Posterior cingulate gyrus (tissue), 11 donors: ENCODE measurements around the gene OR2B6.
"Not testable (repeated sequence)": the region's sequence is repeated elsewhere in the genome, so short reads cannot be mapped to it uniquely, and the experiment has no call there.

Source experiments
- DNase-seq, 10 donors: peaks; one replicate each; pipeline versions ENCODE4 v3.0.0 to v3.0.0-alpha.2; 2020 to 2021; ENCODE audit warnings: mixed read lengths in 3 of 10
- intact Hi-C: fragments of 100-400 bp; cut with DNase I; formaldehyde crosslinking; loops from one replicate; pipeline ENCODE4 v1.15.1; 2023

Gene OR2B6

DNA sequence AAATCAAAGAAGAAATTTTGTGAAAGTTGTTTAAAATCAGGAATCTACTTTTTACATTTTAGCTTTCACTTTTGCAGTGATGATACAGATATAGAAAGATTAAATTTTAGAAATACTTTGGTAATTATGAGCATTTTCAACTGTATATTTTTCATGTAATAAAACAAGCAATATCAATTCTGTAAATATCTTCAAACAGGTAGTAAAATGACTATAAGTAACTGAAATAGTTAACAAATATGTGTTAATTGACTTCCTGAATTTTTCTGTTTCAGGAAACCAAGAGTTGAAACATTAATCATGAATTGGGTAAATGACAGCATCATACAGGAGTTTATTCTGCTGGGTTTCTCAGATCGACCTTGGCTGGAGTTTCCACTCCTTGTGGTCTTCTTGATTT lies at the start of gene OR2B6:
TSS of gene OR2B6 (plus strand) at position 301 of the 400 bp plus-strand sequence. CDS start at position 301, 0 bp downstream.
- no peak for DNase-seq
- intact Hi-C loops: no loop called here

GRCh38 chr6:27908017-27908416 lies 49.0 kb upstream of the OR2B6 start:
- intact Hi-C loops: no loop called here
- no peak for DNase-seq

- no peak for DNase-seq
- intact Hi-C loops: no loop called here
These were observed 45.0 kb upstream of the OR2B6 start, which contains the start of gene OR2B2 for GRCh38 chr6:27911956-27912446. Gene OR2B2 (minus strand): TSS chr6:27912396. CDS start chr6:27912319, 77 bp downstream.

DNA sequence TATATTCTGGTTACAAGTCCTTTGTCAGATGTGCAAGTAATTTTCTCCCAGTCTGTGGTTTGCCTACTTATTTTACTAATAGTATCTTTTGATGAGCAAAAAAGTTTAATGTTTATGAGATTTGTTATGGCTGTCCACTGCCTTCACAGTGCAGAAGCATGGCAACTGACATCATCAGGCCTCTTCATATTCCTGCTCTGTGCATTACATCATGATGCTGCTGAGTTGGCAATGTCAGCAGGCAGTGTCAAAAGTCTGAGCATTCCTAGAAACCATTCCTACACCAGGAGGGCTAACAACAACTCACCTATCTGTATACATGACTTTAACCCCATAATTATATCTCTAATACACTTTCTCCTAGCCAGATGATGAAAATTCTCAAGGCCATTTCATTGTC lies 34.1 kb upstream of the OR2B6 start:
- intact Hi-C loops: no loop called here

DNA sequence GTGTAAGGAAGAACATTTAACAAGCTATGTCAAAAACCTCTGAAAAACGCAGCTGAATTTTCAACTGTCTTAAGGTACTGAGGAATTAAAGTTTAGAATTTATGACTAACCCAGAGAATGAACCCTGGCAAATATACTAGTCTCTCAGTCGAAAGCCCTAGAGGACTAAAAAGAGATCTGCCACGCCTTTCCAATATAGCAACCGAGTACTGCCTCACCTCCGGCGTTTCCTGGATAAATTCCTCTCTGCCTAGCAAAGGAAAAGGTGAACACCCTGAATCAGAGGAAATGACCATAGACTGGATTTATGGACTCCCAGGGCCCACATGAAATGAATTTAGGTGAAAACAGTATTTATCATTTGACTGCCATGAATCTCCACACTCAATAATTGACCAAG lies 32.9 kb upstream of the OR2B6 start:
- DNase-seq: no peak

More for the DNA sequence above, 34.1 kb upstream of the OR2B6 start:
- DNase-seq: no peak

GRCh38 chr6:27928041-27928440 lies 29.0 kb upstream of the OR2B6 start:
- DNase-seq, intact Hi-C loops: not testable (repeated sequence)

More for the DNA sequence above, 32.9 kb upstream of the OR2B6 start:
- intact Hi-C loops: no loop called here

DNA sequence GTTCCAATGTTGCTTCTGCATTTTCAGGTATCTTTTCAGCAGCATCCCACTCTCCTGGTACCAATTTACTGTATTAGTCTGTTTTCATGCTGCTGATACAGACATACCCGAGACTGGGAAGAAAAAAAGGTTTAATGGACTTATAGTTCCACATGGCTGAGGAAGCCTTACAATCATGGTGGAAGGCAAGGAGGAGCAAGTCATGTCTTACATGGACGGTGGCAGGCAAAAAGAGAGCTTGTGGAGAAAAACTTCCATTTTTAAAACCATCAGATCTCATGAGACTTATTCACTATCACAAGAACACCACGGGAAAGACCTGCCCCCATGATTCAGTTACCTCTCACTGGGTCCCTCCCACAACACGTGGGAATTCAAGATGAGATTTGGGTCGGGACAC lies 27.1 kb upstream of the OR2B6 start:
- intact Hi-C loops, DNase-seq: not testable (repeated sequence)

GRCh38 chr6:27931209-27931608 lies 25.8 kb upstream of the OR2B6 start:
- DNase-seq: no peak
- intact Hi-C loops: no loop called here

DNA sequence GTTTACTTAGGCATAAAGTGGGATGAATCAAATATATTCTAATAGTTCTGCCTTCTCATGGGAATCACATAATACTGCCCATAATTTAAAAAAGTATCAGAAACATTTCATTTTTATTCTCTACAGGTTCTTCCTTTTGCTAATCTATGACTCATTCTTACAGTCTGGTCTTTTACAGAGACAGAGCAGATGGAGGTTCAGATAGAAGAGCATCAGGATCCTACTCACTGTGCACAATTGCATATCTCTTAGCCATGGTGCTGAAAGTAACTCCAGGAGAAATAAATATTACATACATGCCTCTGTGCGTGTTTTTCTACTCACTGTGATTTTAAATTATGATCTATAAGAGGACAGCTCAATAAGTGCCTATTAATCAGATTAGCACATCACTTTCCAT lies 16.3 kb upstream of the OR2B6 start:
- no peak for DNase-seq
- intact Hi-C loops: no loop called here

GRCh38 chr6:27943072-27943471 lies 14.0 kb upstream of the OR2B6 start:
- intact Hi-C loops, DNase-seq: not testable (repeated sequence)

- no peak for DNase-seq
- intact Hi-C loops: no loop called here
These were observed 8.8 kb upstream of the OR2B6 start for GRCh38 chr6:27948237-27948636.

DNA sequence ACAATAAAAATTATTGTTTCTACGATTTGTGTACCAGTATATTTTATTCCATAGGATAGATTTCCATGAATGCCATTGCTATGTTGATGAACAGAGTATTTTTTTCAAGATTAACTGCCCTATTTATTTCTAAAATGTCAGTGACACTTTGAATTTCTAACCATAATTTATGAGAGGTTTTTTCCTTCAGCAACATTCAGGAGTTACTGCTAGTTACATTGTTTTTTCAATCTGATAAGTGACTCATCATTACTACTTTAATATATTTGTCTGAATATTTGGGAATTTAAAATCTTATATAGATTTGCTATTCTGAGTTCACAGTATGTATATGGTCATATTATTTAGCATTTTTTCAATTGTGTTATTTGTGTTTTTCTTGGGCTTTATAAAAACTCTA lies 6.0 kb upstream of the OR2B6 start:
- intact Hi-C loops: no loop called here

GRCh38 chr6:27957516-27957915 lies 475 bp downstream of the OR2B6 start:
- no peak for DNase-seq
- intact Hi-C loops: no loop called here

More for the DNA sequence above, 6.0 kb upstream of the OR2B6 start:
- no peak for DNase-seq

DNA sequence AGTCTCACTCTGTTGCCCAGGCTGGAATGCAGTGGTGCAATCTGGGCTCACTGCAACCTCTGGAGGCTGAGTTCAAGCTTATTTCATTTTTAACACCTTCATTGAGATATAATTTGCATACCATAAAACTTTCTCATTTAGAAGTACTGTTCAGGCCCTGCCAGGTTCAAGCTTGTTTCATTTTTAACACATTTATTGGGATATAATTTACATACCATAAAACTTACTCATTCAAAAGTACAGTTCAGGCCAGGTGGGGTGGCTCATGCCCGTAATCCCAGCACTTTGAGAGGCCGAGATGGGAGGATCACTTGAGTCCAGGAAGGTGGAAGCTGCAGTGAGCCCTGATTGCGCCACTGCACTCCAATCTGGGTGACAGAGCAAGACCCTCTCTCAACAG lies 5.5 kb downstream of the OR2B6 start:
- intact Hi-C loops: no loop called here
- DNase-seq: no peak

GRCh38 chr6:27966044-27966443 lies 9.0 kb downstream of the OR2B6 start:
- intact Hi-C loops: no loop called here
- no peak for DNase-seq

GRCh38 chr6:27966816-27967426 lies 9.9 kb downstream of the OR2B6 start:
- DNase-seq: peak in 2 of 10 donors; percentile 77 to 83
- intact Hi-C loops: no loop called here

GRCh38 chr6:27970444-27970843 lies 13.4 kb downstream of the OR2B6 start:
- intact Hi-C loops: no loop called here
- DNase-seq: no peak

GRCh38 chr6:27972750-27973149 lies 15.7 kb downstream of the OR2B6 start:
- intact Hi-C loops: no loop called here
- DNase-seq: no peak

- intact Hi-C loops: no loop called here
- DNase-seq: no peak
These were observed 20.3 kb downstream of the OR2B6 start for GRCh38 chr6:27977387-27977786.

- intact Hi-C loops: no loop called here
These were observed 21.7 kb downstream of the OR2B6 start for GRCh38 chr6:27978705-27979104.

DNA sequence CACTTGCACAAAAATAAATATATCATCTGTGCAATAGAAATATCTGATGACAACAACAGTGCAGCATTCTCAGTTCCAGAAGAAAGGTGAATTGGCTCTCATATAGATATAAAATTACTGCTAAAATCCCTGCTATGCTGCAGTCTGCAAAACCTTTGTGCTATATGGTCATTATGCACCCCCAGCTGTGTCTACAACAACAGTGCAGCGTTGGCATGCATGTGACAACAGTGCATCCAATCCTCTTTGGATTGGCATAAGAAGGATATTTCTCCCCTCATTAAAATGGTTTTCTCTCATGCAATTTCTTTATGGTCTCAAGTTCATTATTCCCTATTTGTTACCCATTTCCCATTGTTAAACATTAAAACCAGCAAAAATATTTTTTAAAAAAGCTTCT lies 23.1 kb downstream of the OR2B6 start:
- intact Hi-C loops: no loop called here
- DNase-seq: no peak

More at GRCh38 chr6:27978705-27979104, 21.7 kb downstream of the OR2B6 start:
- DNase-seq: no peak

- DNase-seq: no peak
- intact Hi-C loops: no loop called here
These were observed 30.1 kb downstream of the OR2B6 start for GRCh38 chr6:27986928-27987725.
